HepG2 (cell line): Measurements from ENCODE around the gene FHDC1.

Source experiments
- FUBP1 ChIP-seq: sonication (generic); formaldehyde crosslinking; IDR thresholded peaks from 2 replicates; pipeline ENCODE4 v1.5.1; 2020; ENCODE audit warnings: missing genetic modification reagents, mild to moderate bottlenecking, borderline replicate concordance
- HOXA7 ChIP-seq: sonication (generic); formaldehyde crosslinking; IDR thresholded peaks from 2 replicates; pipeline ENCODE4 v1.8.1; 2022; ENCODE audit warnings: mild to moderate bottlenecking, missing genetic modification reagents, moderate library complexity
- PHF21A ChIP-seq: sonication (generic); formaldehyde crosslinking; IDR thresholded peaks from 2 replicates; pipeline ENCODE4 v1.5.0; 2020; ENCODE audit warnings: mild to moderate bottlenecking, missing genetic modification reagents
- POLR2A ChIP-seq, 2 experiments: IDR thresholded peaks; 2 replicates each; pipeline ENCODE4 v1.6.1; 2011; ENCODE audit warnings: low read depth in 2 of 2, low read length in 2 of 2, mild to moderate bottlenecking in 1 of 2, moderate library complexity in 1 of 2; ENCODE audit not compliant: insufficient read depth in 1 of 2
- RBAK ChIP-seq: sonication (generic); formaldehyde crosslinking; IDR thresholded peaks from 2 replicates; pipeline ENCODE4 v1.5.1; 2020; ENCODE audit warnings: mild to moderate bottlenecking, missing genetic modification reagents
- RBM22 ChIP-seq: fragments of 200-400 bp; formaldehyde crosslinking; optimal IDR thresholded peaks from 2 replicates; pipeline ENCODE3; 2017; ENCODE audit warnings: mild to moderate bottlenecking, low read length, moderate library complexity
- ZBTB8A ChIP-seq: sonication (generic); formaldehyde crosslinking; IDR thresholded peaks from 2 replicates; pipeline ENCODE4 v1.4.0; 2020; ENCODE audit warnings: mild to moderate bottlenecking, low read depth, missing genetic modification reagents, borderline replicate concordance
- ZNF12 ChIP-seq: sonication (generic); formaldehyde crosslinking; IDR thresholded peaks from 2 replicates; pipeline ENCODE4 v1.5.0; 2020; ENCODE audit warnings: missing genetic modification reagents
- ZNF335 ChIP-seq: sonication (generic); formaldehyde crosslinking; IDR thresholded peaks from 2 replicates; pipeline ENCODE4 v1.4.0; 2020; ENCODE audit warnings: missing genetic modification reagents
- TF ChIP-seq, protein P1 (sequence below): sonication (generic); formaldehyde crosslinking; IDR thresholded peaks from 2 replicates; pipeline ENCODE4 v1.4.0; 2020; ENCODE audit warnings: mild to moderate bottlenecking, missing genetic modification reagents

GRCh38 chr4:152903658-152904057 lies 32.5 kb upstream of the FHDC1 start:
- TF ChIP-seq POLR2A (IDR thresholded peaks at IDR 0.05; ENCODE audit: insufficient read depth in 1 of 2, low read depth in 2 of 2, low read length in 2 of 2) (no peak), ZNF12 (CRISPR knock-in tag) (no peak), ZNF335 (CRISPR knock-in tag) (no peak), RBAK (CRISPR knock-in tag) (no peak), HOXA7 (CRISPR knock-in tag) (no peak), ZBTB8A (no peak), PHF21A (CRISPR knock-in tag) (no peak), FUBP1 (CRISPR knock-in tag) (no peak), RBM22 (no peak)
- TF ChIP-seq, protein P1, sequence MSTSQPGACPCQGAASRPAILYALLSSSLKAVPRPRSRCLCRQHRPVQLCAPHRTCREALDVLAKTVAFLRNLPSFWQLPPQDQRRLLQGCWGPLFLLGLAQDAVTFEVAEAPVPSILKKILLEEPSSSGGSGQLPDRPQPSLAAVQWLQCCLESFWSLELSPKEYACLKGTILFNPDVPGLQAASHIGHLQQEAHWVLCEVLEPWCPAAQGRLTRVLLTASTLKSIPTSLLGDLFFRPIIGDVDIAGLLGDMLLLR (CRISPR knock-in tag): no peak
